Skeletal muscle tissue (tissue), 4 donors: ENCODE results near the gene ST7L. TPM values are rescaled to one million over a fixed set of nuclear protein-coding genes. Genes with fewer than 3 reads are reported as not detected.

Source experiments
- H3K27ac ChIP-seq: one replicate; pipeline ENCODE4 v1.7.0; 2013; ENCODE audit warnings: mild to moderate bottlenecking, low read depth, low read length, inconsistent platforms
- H3K27me3 ChIP-seq, 3 donors: one replicate each; pipeline ENCODE4 v1.7.0; 2013; ENCODE audit warnings: low read length in 3 of 3; ENCODE audit not compliant: control insufficient read depth in 3 of 3, insufficient read depth in 3 of 3
- H3K36me3 ChIP-seq, 3 donors: one replicate each; pipeline ENCODE4 v1.7.0; 2013; ENCODE audit warnings: low read length in 3 of 3; ENCODE audit not compliant: control insufficient read depth in 3 of 3, insufficient read depth in 3 of 3
- H3K4me1 ChIP-seq, 3 donors: one replicate each; pipeline ENCODE4 v1.7.0; 2013; ENCODE audit warnings: low read length in 3 of 3, mild to moderate bottlenecking in 3 of 3; ENCODE audit not compliant: control insufficient read depth in 3 of 3, insufficient read depth in 3 of 3
- H3K4me3 ChIP-seq, 3 donors: one replicate each; pipeline ENCODE4 v1.7.0; 2013; ENCODE audit warnings: low read length in 3 of 3
- H3K9ac ChIP-seq, 3 donors: one replicate each; pipeline ENCODE4 v1.7.0; 2013; ENCODE audit warnings: low read length in 3 of 3, mild to moderate bottlenecking in 3 of 3, moderate library complexity in 2 of 3, low read depth in 1 of 3
- H3K9me3 ChIP-seq, 3 donors: one replicate each; pipeline ENCODE4 v1.7.0; 2013; ENCODE audit warnings: low read length in 3 of 3; ENCODE audit not compliant: control insufficient read depth in 3 of 3
- total RNA-seq: library from RNA; depleted of rRNA; stranded (reverse); fragments of >200 nt; gene quantifications from one replicate; pipeline ENCODE4 v1.2.3, GENCODE V29; 2014
- donor health status: Osteomylitis.

Gene ST7L
- total RNA-seq, 1 donor from 2014 or later, result 21.9 TPM

DNA sequence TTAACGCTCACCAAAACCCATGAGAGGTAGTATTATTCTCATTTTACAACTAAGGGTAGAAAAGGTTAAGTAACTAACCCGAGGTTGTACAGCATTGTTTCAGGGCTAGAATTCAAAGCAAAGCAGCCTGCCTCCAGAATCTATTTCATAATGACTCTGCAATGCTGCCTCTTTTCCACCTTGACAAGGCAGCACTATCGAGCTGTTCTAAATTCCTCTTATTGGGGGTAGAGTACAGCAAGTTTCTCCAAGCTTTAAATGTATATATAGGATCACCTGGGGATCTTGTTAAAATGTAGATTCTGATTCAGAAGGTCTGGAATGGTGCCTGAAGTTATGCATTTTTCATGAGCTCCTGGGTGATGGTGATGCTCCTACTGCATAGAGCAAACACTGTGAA is 80.1 kb downstream of the ST7L start:
- H3K27me3 ChIP-seq, result no peaks in the 10 kb centered on the region
- H3K4me3 ChIP-seq, result no peak overlapping the region
- peaks cover 5 to 7% (median 7%) of the 10 kb centered on the region in 3 donors for H3K36me3 ChIP-seq
- H3K9ac ChIP-seq, result no peak overlapping the region
- H3K27ac ChIP-seq, result no peak overlapping the region
- no peaks in the 10 kb centered on the region for H3K4me1 ChIP-seq
- H3K9me3 ChIP-seq, result no peaks in the 10 kb centered on the region

DNA sequence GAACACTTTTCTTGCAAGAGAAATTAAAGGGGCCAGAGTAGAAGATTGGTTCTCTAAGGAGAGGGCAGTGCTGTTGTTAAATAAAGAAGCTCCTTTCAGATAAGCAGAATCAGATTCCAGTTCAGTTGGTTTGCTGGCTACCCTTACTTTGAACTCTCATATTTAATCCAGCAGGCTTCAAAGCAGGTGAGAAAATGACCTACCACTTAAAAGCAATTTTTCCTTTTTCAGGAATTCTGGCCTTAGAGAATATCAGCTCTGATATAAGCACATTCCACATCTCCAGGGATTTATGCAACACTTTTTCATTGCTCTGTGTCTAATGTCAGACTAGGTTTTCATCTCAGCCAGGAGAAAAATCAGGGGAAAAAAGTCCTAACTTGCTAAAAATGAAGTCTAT is 81.5 kb downstream of the ST7L start:
- Histone ChIP-seq H3K4me1 (no peaks in the 10 kb centered on the region), H3K36me3 (peaks cover 7% of the 10 kb centered on the region in 3 donors), H3K27ac (no peak overlapping the region), H3K4me3 (no peak overlapping the region), H3K27me3 (no peaks in the 10 kb centered on the region), H3K9ac (no peak overlapping the region), H3K9me3 (no peaks in the 10 kb centered on the region)

DNA sequence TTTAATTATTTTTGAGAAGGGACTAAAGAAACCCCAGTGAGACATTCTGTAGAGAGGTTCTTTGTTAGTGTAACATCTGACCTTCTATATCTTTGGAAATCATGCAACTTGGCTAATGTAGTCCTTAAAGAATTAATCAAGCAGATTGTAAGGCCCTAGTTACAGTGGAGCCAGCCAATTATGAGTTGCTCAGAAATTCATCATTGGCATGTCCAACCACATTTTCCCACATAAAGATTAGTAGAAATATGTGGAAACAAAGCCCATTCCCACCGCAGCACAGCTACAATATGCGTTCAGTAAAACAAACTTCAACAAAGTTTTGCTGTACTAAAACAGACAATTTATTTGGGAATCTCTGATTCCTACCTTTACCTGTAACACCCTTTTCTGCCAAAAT is 82.4 kb downstream of the ST7L start:
- Histone ChIP-seq H3K36me3 (peaks cover 4 to 13% (median 7%) of the 10 kb centered on the region in 3 donors), H3K27ac (no peak overlapping the region), H3K9me3 (no peaks in the 10 kb centered on the region), H3K27me3 (no peaks in the 10 kb centered on the region), H3K4me1 (no peaks in the 10 kb centered on the region), H3K9ac (no peak overlapping the region), H3K4me3 (no peak overlapping the region)

DNA sequence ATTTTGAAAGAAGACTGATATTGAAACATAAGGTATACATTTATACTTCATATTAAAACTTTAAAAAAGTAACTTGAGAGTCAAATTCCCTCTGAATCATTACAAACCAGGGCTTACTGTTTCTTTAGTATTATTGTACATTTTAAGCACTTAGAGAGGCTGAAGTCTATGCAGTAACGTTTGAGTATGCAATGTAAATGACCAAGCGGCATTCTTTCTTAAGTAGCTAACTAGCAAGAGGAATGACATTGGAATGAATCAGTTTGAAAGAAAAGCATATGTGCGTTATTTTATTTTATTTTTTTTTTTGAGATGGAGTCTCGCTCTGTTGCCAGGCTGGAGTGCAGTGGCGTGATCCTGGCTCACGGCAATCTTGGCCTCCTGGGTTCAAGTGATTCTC is 85.9 kb downstream of the ST7L start:
- H3K4me3 ChIP-seq, result no peak overlapping the region
- H3K9ac ChIP-seq, result no peak overlapping the region
- H3K4me1 ChIP-seq, result no peaks in the 10 kb centered on the region
- no peak overlapping the region for H3K27ac ChIP-seq
- H3K27me3 ChIP-seq, result no peaks in the 10 kb centered on the region
- H3K9me3 ChIP-seq, result no peaks in the 10 kb centered on the region
- H3K36me3 ChIP-seq, result peaks cover 2 to 8% (median 2%) of the 10 kb centered on the region in 3 donors

DNA sequence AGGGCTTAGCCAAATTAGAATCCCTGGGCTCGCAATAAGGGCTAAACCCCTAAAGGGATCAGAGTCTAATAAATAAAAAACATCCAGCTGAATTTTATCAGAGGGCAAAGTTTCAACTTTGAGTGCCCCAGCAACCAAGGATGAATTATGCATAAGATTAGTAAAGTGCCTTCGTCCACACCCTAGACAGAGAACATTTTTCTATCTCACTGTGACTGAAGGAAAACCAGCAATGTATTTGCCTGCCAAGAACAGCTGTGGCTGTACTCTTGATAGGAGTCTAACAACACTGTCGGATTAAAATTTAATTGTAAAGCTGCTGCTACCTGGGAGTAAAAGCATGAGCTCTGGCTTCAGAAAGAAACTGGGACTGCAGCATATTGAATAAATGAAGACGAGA is 86.9 kb downstream of the ST7L start:
- H3K27ac ChIP-seq, result no peak overlapping the region
- H3K9me3 ChIP-seq, result no peaks in the 10 kb centered on the region
- H3K4me3 ChIP-seq, result no peak overlapping the region
- H3K4me1 ChIP-seq, result no peaks in the 10 kb centered on the region
- H3K9ac ChIP-seq, result no peak overlapping the region
- H3K36me3 ChIP-seq, result peaks cover 2 to 8% (median 6%) of the 10 kb centered on the region in 3 donors
- H3K27me3 ChIP-seq, result no peaks in the 10 kb centered on the region

DNA sequence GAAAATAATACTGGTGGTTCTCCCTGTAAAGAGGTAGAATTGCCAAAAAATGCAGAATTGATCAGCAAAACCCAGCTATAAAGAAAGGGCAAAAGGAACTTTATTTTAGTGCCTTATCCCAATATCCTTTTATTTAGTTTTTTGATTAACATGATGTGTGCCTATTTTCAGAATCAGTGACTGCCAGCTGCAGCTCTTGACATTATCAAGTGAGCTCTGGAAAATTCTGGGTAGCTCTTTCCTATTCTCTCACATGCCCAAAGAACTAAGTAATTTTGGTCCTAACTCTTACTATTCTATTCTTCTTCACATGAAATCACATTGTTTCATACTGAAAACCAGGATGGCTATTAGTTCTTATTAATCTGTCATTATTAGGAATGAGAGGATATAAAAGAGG is 88.1 kb downstream of the ST7L start:
- Histone ChIP-seq H3K36me3 (peaks cover 6 to 8% (median 8%) of the 10 kb centered on the region in 3 donors), H3K27me3 (no peaks in the 10 kb centered on the region), H3K9me3 (no peaks in the 10 kb centered on the region), H3K4me1 (no peaks in the 10 kb centered on the region), H3K4me3 (no peak overlapping the region), H3K9ac (no peak overlapping the region), H3K27ac (no peak overlapping the region)

DNA sequence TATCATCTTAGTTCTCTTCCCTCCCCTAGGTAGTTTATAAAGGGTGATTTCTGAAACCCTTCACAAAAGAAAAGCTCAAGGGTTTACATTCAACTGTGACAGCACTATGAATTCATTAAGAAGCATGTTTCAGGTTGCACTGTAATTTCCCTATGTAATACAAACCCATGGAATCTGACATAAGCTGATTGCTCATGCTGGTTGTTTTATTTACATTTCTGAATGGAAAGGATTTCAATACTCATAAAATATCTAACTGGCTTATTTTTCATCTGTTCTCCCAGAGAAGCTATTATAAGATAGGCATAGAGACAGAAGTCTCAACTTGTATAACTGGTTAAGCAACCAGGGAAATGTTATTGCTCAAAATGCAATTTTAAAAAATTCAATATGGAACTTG is 89.6 kb downstream of the ST7L start:
- Histone ChIP-seq H3K36me3 (peaks cover 8 to 11% (median 9%) of the 10 kb centered on the region in 3 donors), H3K4me1 (peaks cover 0 to 2% (median 0%) of the 10 kb centered on the region in 3 donors), H3K4me3 (no peak overlapping the region), H3K9me3 (no peaks in the 10 kb centered on the region), H3K27me3 (no peaks in the 10 kb centered on the region), H3K9ac (no peak overlapping the region), H3K27ac (no peak overlapping the region)

DNA sequence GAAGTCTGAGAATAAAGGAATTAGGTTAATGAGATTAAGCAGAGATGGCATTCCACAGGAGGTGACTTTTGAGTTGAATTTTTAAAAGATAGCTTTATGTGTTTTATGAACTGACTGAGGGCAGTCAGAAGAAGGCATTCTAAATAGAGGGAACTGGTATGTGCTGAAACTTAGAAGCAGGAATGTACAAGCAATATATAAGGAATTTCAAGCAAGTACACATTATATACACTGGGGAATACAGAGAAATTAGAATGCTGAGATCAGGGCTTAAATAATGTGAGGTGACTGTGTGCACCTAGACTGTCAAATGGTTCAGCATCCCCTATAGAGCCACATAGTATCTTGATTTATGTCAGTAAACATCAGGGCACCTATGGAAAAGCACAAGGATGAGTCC is 90.9 kb downstream of the ST7L start:
- peaks cover 0 to 2% (median 0%) of the 10 kb centered on the region in 3 donors for H3K4me1 ChIP-seq
- no peak overlapping the region for H3K27ac ChIP-seq
- peaks cover 7 to 11% (median 8%) of the 10 kb centered on the region in 3 donors for H3K36me3 ChIP-seq
- H3K27me3 ChIP-seq, result no peaks in the 10 kb centered on the region
- no peaks in the 10 kb centered on the region for H3K9me3 ChIP-seq
- no peak overlapping the region for H3K9ac ChIP-seq
- no peak overlapping the region for H3K4me3 ChIP-seq

DNA sequence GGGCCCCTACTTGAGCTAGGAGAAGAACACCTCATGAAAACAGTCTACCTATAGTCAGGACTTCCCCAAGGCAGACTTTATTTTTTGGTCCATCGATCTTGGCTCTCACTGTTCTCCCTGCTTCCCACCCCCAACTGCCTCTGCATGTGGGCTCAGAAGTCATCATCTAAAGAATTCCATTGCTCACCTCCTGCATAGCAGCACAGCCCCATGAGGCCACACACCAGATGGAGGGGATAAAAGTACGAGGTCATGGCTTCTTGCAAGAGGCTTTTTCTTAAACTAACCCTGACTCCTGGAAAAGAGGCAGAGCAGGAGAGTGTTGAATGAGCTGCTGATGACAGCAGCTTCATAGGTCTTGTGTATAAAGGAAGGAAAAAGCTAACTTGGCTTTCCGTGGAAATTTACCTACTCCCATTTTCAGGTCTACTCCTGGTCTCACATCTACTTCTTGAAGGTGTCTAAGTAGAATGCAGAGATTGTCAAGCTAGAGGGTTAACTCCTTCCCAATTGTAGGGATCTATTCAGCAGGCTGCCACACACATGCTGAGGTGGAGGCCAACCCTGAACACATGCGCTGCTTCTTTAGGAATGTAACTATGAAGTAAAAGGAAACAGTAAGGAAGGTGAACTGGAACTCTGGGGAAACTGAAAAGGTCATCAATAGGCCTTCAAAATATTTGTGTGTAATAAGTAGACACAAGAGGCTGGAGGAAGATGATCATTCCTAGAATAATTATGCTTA is 91.5 kb downstream of the ST7L start:
- H3K27ac ChIP-seq, result no peak overlapping the region
- no peaks in the 10 kb centered on the region for H3K27me3 ChIP-seq
- no peak overlapping the region for H3K9ac ChIP-seq
- no peak overlapping the region for H3K4me3 ChIP-seq
- peaks cover 7 to 11% (median 8%) of the 10 kb centered on the region in 3 donors for H3K36me3 ChIP-seq
- H3K4me1 ChIP-seq, result peaks cover 0 to 2% (median 0%) of the 10 kb centered on the region in 3 donors
- no peaks in the 10 kb centered on the region for H3K9me3 ChIP-seq

DNA sequence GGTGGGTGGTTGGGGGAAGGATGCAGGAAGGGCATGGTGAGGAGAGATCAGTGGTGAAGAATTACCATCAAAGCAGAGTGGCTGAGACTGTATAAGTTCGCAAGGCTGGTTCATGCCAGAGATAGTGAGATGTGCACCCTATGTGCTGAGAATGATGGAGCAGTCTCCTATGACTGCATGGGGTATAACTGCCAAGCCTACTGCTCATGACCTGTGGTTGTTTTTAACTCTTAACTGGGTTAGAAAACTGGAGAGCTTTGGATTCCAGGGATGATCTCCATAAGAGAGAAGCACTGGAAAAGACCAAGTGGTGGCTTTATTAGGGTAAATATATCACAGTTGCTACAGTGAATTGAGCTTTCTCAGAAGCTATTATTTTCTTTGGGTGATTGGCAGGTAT is 94.0 kb downstream of the ST7L start:
- H3K4me3 ChIP-seq, result no peak overlapping the region
- no peak overlapping the region for H3K9ac ChIP-seq
- H3K36me3 ChIP-seq, result peaks cover 3 to 11% (median 7%) of the 10 kb centered on the region in 3 donors
- H3K27ac ChIP-seq, result no peak overlapping the region
- H3K9me3 ChIP-seq, result no peaks in the 10 kb centered on the region
- H3K27me3 ChIP-seq, result no peaks in the 10 kb centered on the region
- H3K4me1 ChIP-seq, result peaks cover 0 to 2% (median 0%) of the 10 kb centered on the region in 3 donors
